Hypothalamus (tissue), 51 donors: ENCODE data around the gene VWA5B1.
"Not testable (repeated sequence)": the region's sequence is repeated elsewhere in the genome, so short reads cannot be mapped to it uniquely, and the experiment has no call there.

Source experiments
- DNase-seq, 51 donors: peaks; one replicate each; lab custom pipeline; 2025; lab: John Stamatoyannopoulos, UW

Gene VWA5B1

GRCh38 chr1:20290624-20291597 is at the start of gene VWA5B1:
Gene VWA5B1, plus strand, starts transcription at chr1:20290875. Its CDS starts 19,727 bp downstream, at chr1:20310602.
- DNase-seq, result peak in 12 of 51 donors; percentile 6 to 49 (median 20)

GRCh38 chr1:20242890-20243479 is 47.7 kb upstream of the VWA5B1 start:
- no peak for DNase-seq

GRCh38 chr1:20248971-20249612 is 41.6 kb upstream of the VWA5B1 start:
- DNase-seq, result no peak

- DNase-seq, result no peak
Observed at GRCh38 chr1:20250340-20250989, 40.2 kb upstream of the VWA5B1 start.

GRCh38 chr1:20252587-20252986 is 38.1 kb upstream of the VWA5B1 start:
- no peak for DNase-seq

- peak in 1 of 51 donors; percentile 14 for DNase-seq
Observed at GRCh38 chr1:20255666-20256065, 35.0 kb upstream of the VWA5B1 start.

- DNase-seq, result no peak
Observed at GRCh38 chr1:20259646-20260045, 31.0 kb upstream of the VWA5B1 start.

GRCh38 chr1:20261095-20261494 is 29.6 kb upstream of the VWA5B1 start:
- no peak for DNase-seq

GRCh38 chr1:20262810-20263534 is 27.7 kb upstream of the VWA5B1 start:
- DNase-seq, result peak in 1 of 51 donors; percentile 48

- DNase-seq, result peak in 1 of 51 donors; percentile 23
Observed at GRCh38 chr1:20265250-20265649, 25.4 kb upstream of the VWA5B1 start.

- no peak for DNase-seq
Observed at GRCh38 chr1:20266141-20266540, 24.5 kb upstream of the VWA5B1 start.

GRCh38 chr1:20266642-20267041 is 24.0 kb upstream of the VWA5B1 start:
- no peak for DNase-seq

- peak in 1 of 51 donors; percentile 7 for DNase-seq
Observed at GRCh38 chr1:20271498-20272400, 18.9 kb upstream of the VWA5B1 start.

- not testable (repeated sequence) for DNase-seq
Observed at GRCh38 chr1:20273716-20274115, 17.0 kb upstream of the VWA5B1 start.

GRCh38 chr1:20275319-20275925 is 15.3 kb upstream of the VWA5B1 start:
- no peak for DNase-seq

GRCh38 chr1:20276485-20277159 is 14.1 kb upstream of the VWA5B1 start:
- no peak for DNase-seq

GRCh38 chr1:20278692-20279130 is 12.0 kb upstream of the VWA5B1 start:
- DNase-seq, result no peak

- no peak for DNase-seq
Observed at GRCh38 chr1:20279509-20279908, 11.2 kb upstream of the VWA5B1 start.
